GM12878 (cell line): ENCODE results near the gene HDDC3. TPM values are rescaled to one million over a fixed set of nuclear protein-coding genes. Genes with fewer than 3 reads are reported as not detected.

Experiments used
- ATAC-seq: fragments of 200-7000 bp; cut with Tn5 transposase; 3 replicates; pipeline ENCODE4 v1.9.1; 2020; ENCODE audit warnings: mild to moderate bottlenecking, moderate library complexity
- BruUV-seq: library from RNA; stranded (reverse); fragments of 400-500 nt; replicated peaks from 2 replicates; lab custom pipeline; 2021; lab: Mats Ljungman, UMichigan
- CTCF ChIA-PET: fragments of 300-600 bp; sonication (Branson Sonifier 250); formaldehyde crosslinking; extraction: SDS; loops from one replicate; lab custom pipeline; 2021; ENCODE audit warnings: inconsistent platforms; lab: Yijun Ruan, JAX
- POLR2A ChIA-PET: fragments of 350-600 bp; formaldehyde crosslinking; extraction: SDS; loops from one replicate; lab custom pipeline; 2021; ENCODE audit warnings: inconsistent platforms; lab: Charles Lee
- RAD21 ChIA-PET: fragments of 300-600 bp; sonication (Branson Sonifier 250); formaldehyde crosslinking; loops from one replicate; lab custom pipeline; 2023; ENCODE audit warnings: antibody characterized with exemption; ENCODE audit not compliant: unreplicated experiment; lab: Charles Lee
- SMC1A ChIA-PET: fragments of 300-600 bp; sonication (Branson Sonifier 250); formaldehyde crosslinking; loops from one replicate; lab custom pipeline; 2023; ENCODE audit not compliant: unreplicated experiment, uncharacterized antibody; lab: Charles Lee
- DNase-seq: peaks from one replicate; pipeline ENCODE4 v3.0.0-alpha.2; 2011; ENCODE audit warnings: low read depth, low spot score
- FAIRE-seq: peaks from 3 replicates; lab custom pipeline; 2011; peaks lifted over from hg19 to GRCh38; lab: Jason Lieb, UNC
- H2AFZ ChIP-seq: 2 replicates; pipeline ENCODE4 v1.6.0; 2011; ENCODE audit warnings: low read depth, low read length, control low read depth; ENCODE audit not compliant: control insufficient read depth
- H3K27ac ChIP-seq: 2 replicates; pipeline ENCODE4 v1.5.1; 2011; ENCODE audit warnings: control low read depth; ENCODE audit not compliant: control insufficient read depth, insufficient read depth
- H3K27me3 ChIP-seq, 2 experiments: replicated peaks in 1 of 2; 2 replicates each; pipeline versions ENCODE4 v1.6.0 to v1.6.1; 2011; ENCODE audit warnings: low read length in 1 of 2; ENCODE audit not compliant: control insufficient read depth in 2 of 2, insufficient read depth in 2 of 2
- H3K36me3 ChIP-seq, 2 experiments: 2 replicates each; pipeline ENCODE4 v1.5.1; 2011; ENCODE audit warnings: low read length in 1 of 2; ENCODE audit not compliant: control insufficient read depth in 2 of 2, insufficient read depth in 2 of 2
- H3K4me1 ChIP-seq: 2 replicates; pipeline ENCODE4 v1.6.1; 2011; ENCODE audit warnings: mild to moderate bottlenecking, low read length, moderate library complexity, mixed read lengths; ENCODE audit not compliant: control insufficient read depth, insufficient read depth
- H3K4me2 ChIP-seq: 2 replicates; pipeline ENCODE4 v1.6.0; 2011; ENCODE audit warnings: control low read depth; ENCODE audit not compliant: control insufficient read depth, insufficient read depth
- H3K4me3 ChIP-seq: fragments of 200-600 bp; sonication (generic); 2 replicates; pipeline ENCODE4 v1.5.1; 2016
- H3K79me2 ChIP-seq: 2 replicates; pipeline ENCODE4 v1.6.0; 2011; ENCODE audit warnings: low read length; ENCODE audit not compliant: control insufficient read depth, insufficient read depth
- H3K9ac ChIP-seq: 2 replicates; pipeline ENCODE4 v1.8.0; 2011; ENCODE audit warnings: low read length, control low read depth, mixed read lengths; ENCODE audit not compliant: control insufficient read depth, insufficient read depth
- H3K9me3 ChIP-seq: replicated peaks from 3 replicates; pipeline ENCODE4 v1.5.1; 2011; ENCODE audit warnings: mild to moderate bottlenecking, low read length; ENCODE audit not compliant: control insufficient read depth, insufficient read depth
- H4K20me1 ChIP-seq: 2 replicates; pipeline ENCODE4 v1.6.0; 2011; ENCODE audit not compliant: control insufficient read depth, insufficient read depth
- CBFB ChIP-seq: IDR thresholded peaks from 2 replicates; pipeline ENCODE4 v1.6.1; 2016; ENCODE audit warnings: antibody characterized with exemption, low read depth
- EZH2 ChIP-seq: IDR thresholded peaks from 2 replicates; pipeline ENCODE4 v1.6.1; 2012; ENCODE audit warnings: low read depth, mild to moderate bottlenecking, control low read depth, inconsistent platforms, low read length, borderline replicate concordance; ENCODE audit not compliant: control insufficient read depth
- HDAC2 ChIP-seq: fragments of 200-600 bp; sonication (generic); IDR thresholded peaks from 2 replicates; pipeline ENCODE4 v1.6.1; 2017
- KDM1A ChIP-seq: fragments of 200-600 bp; sonication (generic); IDR thresholded peaks from 2 replicates; pipeline ENCODE4 v1.6.1; 2016; ENCODE audit warnings: borderline replicate concordance
- NFXL1 ChIP-seq: fragments of 450-650 bp; IDR thresholded peaks from 2 replicates; pipeline ENCODE4 v1.6.1; 2017; ENCODE audit warnings: antibody characterized with exemption, mild to moderate bottlenecking, borderline replicate concordance
- USF2 ChIP-seq: IDR thresholded peaks from 2 replicates; pipeline ENCODE4 v1.6.1; 2011; ENCODE audit warnings: low read depth, low read length, improper control_type of control experiment, borderline replicate concordance
- WGBS: methylation state at CpG from one replicate; pipeline ENCODE4 v1.1.6; 2016; ENCODE audit warnings: low lambda C conversion rate; ENCODE audit not compliant: insufficient replicate concordance, insufficient coverage; ENCODE audit errors: missing lambda C conversion rate; 5-methylcytosine and 5-hydroxymethylcytosine counted together
- in situ Hi-C: fragments of 300-500 bp; cut with MboI; formaldehyde crosslinking; loops from 9 replicates; pipeline ENCODE4 v1.14.3; 2018; ENCODE audit warnings: mixed read lengths
- intact Hi-C: fragments of 100-400 bp; cut with micrococcal nuclease; formaldehyde crosslinking; loops from one replicate; pipeline ENCODE4 v1.14.2; 2022; ENCODE audit not compliant: unreplicated experiment
- polyA plus RNA-seq, 11 experiments: library from polyadenylated mRNA; depleted of rRNA in 4 of 11; unstranded in 6 of 11; stranded (reverse) in 5 of 11; fragments of >200 nt; fragmentation: Nextera tagmentation in 4 of 11; fragmentation: Illumina TruSeq in 1 of 11; extraction: Ambion mirVana in 4 of 11; extraction: Trizol in 1 of 11; gene quantifications; 1 replicate in 1 of 11; 2 replicates in 10 of 11; pipeline versions ENCODE4 v1.2.1 to v1.2.3, GENCODE V29; 2011 to 2016; ENCODE audit warnings: inconsistent platforms in 2 of 11, missing spikeins in 2 of 11, low read depth in 1 of 11
- total RNA-seq, 4 experiments: library from RNA; depleted of rRNA in 3 of 4; stranded (reverse); fragments of >200 nt in 3 of 4; fragmentation: Illumina TruSeq in 1 of 4; extraction: Trizol in 1 of 4; gene quantifications; 2 replicates each; pipeline versions ENCODE4 v1.2.1 to v1.2.3, GENCODE V29; 2013 to 2021
- TF ChIP-seq, protein P1 (sequence below): IDR thresholded peaks from 2 replicates; pipeline ENCODE4 v1.6.1; 2012; ENCODE audit warnings: improper control_type of control experiment, low read depth, low read length; ENCODE audit not compliant: insufficient replicate concordance

HDDC3 gene
- total and polyA plus RNA-seq, 10 of the 15 experiments (the other 5 are each of a cell fraction or from before 2014, with no cell fraction given) = 5.6 to 39.5 (median 23.0) TPM

- ChIA-PET CTCF (no interaction called here), POLR2A (interaction anchor here (1.4 kb wide), 1 partner anchor 16 kb away, joined by 3 read pairs; no protein-coding TSS in a partner anchor), RAD21 (no interaction called here), SMC1A (interaction anchor here (0.6 kb wide), 1 partner anchor 76 kb away, joined by 3 read pairs; no protein-coding TSS in a partner anchor)
- no peaks in the 10 kb centered on the region for H3K9me3 ChIP-seq
- no peak overlapping the region for H3K9ac ChIP-seq
- no peak overlapping the region for H3K4me3 ChIP-seq
- BruUV-seq = no TSS peak
- peaks cover 24 to 29% of the 10 kb centered on the region in 2 experiments for H3K36me3 ChIP-seq
- no peak overlapping the region for H3K4me2 ChIP-seq
- intact Hi-C loops = no loop called here
- DNase-seq = no peak
- no peaks in the 10 kb centered on the region for H3K27me3 ChIP-seq
- ATAC-seq = no peak
- no peak overlapping the region for H3K27ac ChIP-seq
- no peaks in the 10 kb centered on the region for H3K4me1 ChIP-seq
- FAIRE-seq = no peak
- WGBS = 96% methylated on average over 17 of the region's 23 CpGs
- H2AFZ ChIP-seq = no peak overlapping the region
- peaks cover under 1% of the 10 kb centered on the region; the same call in 1 of the 2 replicates for H3K79me2 ChIP-seq
- in situ Hi-C loops = loop anchor here (25.0 kb wide), 1 partner anchor 1363 kb away; the partner anchor contains the start of gene TICRR
- TF ChIP-seq, protein P1, sequence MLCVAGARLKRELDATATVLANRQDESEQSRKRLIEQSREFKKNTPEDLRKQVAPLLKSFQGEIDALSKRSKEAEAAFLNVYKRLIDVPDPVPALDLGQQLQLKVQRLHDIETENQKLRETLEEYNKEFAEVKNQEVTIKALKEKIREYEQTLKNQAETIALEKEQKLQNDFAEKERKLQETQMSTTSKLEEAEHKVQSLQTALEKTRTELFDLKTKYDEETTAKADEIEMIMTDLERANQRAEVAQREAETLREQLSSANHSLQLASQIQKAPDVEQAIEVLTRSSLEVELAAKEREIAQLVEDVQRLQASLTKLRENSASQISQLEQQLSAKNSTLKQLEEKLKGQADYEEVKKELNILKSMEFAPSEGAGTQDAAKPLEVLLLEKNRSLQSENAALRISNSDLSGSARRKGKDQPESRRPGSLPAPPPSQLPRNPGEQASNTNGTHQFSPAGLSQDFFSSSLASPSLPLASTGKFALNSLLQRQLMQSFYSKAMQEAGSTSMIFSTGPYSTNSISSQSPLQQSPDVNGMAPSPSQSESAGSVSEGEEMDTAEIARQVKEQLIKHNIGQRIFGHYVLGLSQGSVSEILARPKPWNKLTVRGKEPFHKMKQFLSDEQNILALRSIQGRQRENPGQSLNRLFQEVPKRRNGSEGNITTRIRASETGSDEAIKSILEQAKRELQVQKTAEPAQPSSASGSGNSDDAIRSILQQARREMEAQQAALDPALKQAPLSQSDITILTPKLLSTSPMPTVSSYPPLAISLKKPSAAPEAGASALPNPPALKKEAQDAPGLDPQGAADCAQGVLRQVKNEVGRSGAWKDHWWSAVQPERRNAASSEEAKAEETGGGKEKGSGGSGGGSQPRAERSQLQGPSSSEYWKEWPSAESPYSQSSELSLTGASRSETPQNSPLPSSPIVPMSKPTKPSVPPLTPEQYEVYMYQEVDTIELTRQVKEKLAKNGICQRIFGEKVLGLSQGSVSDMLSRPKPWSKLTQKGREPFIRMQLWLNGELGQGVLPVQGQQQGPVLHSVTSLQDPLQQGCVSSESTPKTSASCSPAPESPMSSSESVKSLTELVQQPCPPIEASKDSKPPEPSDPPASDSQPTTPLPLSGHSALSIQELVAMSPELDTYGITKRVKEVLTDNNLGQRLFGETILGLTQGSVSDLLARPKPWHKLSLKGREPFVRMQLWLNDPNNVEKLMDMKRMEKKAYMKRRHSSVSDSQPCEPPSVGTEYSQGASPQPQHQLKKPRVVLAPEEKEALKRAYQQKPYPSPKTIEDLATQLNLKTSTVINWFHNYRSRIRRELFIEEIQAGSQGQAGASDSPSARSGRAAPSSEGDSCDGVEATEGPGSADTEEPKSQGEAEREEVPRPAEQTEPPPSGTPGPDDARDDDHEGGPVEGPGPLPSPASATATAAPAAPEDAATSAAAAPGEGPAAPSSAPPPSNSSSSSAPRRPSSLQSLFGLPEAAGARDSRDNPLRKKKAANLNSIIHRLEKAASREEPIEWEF = no peak
- no peak for TF ChIP-seq KDM1A
- TF ChIP-seq USF2 = no peak
- TF ChIP-seq EZH2 = no peak
- TF ChIP-seq HDAC2 = no peak
- no peak for TF ChIP-seq NFXL1
- TF ChIP-seq CBFB = no peak
- TF ChIP-seq, all 136 proteins: peak for 0
- no peaks in the 10 kb centered on the region for H4K20me1 ChIP-seq
These were observed 17.8 kb upstream of the HDDC3 start for GRCh38 chr15:90949979-90950675.
